Upper lobe of left lung (tissue), 6 donors: Measurements from ENCODE around the gene SND1. TPM values are rescaled to one million over a fixed set of nuclear protein-coding genes. Genes with fewer than 3 reads are reported as not detected.
"Not testable (repeated sequence)": the region's sequence is repeated elsewhere in the genome, so short reads cannot be mapped to it uniquely, and the experiment has no call there.

Source experiments
- ATAC-seq, 2 donors: fragments of 200-7000 bp; cut with Tn5 transposase; one replicate each; pipeline ENCODE4 v1.9.1; 2022; ENCODE audit warnings: mild to moderate bottlenecking in 2 of 2, moderate library complexity in 2 of 2; ENCODE audit not compliant: low FRiP score in 2 of 2
- DNase-seq, 2 donors: peaks; one replicate each; pipeline ENCODE4 v3.0.0-alpha.2; 2019 to 2020
- H3K27ac ChIP-seq, 4 donors: fragments of 200-600 bp; sonication (generic); one replicate each; pipeline ENCODE4 v1.5.1; 2016 to 2019
- H3K27me3 ChIP-seq, 4 donors: fragments of 200-600 bp; sonication (generic); one replicate each; pipeline ENCODE4 v1.5.1; 2017 to 2019
- H3K36me3 ChIP-seq, 4 donors: fragments of 200-600 bp; sonication (generic); one replicate each; pipeline ENCODE4 v1.5.1; 2016 to 2019
- H3K4me1 ChIP-seq, 4 donors: fragments of 200-600 bp; sonication (generic); one replicate each; pipeline ENCODE4 v1.5.1; 2018 to 2019
- H3K4me3 ChIP-seq, 4 donors: fragments of 200-600 bp; sonication (generic); one replicate each; pipeline ENCODE4 v1.5.1; 2017 to 2019; ENCODE audit warnings: mild to moderate bottlenecking in 2 of 4, moderate library complexity in 1 of 4
- H3K9me3 ChIP-seq, 4 donors: fragments of 200-600 bp; sonication (generic); one replicate each; pipeline ENCODE4 v1.5.1; 2018 to 2019
- EP300 ChIP-seq, 4 donors: sonication (generic); formaldehyde crosslinking; IDR thresholded peaks; one replicate each; pipeline ENCODE4 v1.5.1; 2017; ENCODE audit warnings: antibody characterized with exemption in 4 of 4, control low read depth in 2 of 4
- POLR2A ChIP-seq, 4 donors: fragments of 450-650 bp; IDR thresholded peaks; one replicate each; pipeline ENCODE4 v1.5.1; 2016 to 2017; ENCODE audit warnings: antibody characterized with exemption in 4 of 4, mild to moderate bottlenecking in 2 of 4
- POLR2AphosphoS5 ChIP-seq, 2 donors: sonication (generic); formaldehyde crosslinking; IDR thresholded peaks; one replicate each; pipeline ENCODE4 v1.5.1; 2017; ENCODE audit warnings: antibody characterized with exemption in 2 of 2
- WGBS, 2 donors: methylation state at CpG; one replicate each; pipeline ENCODE4 v1.1.5; 2017 to 2018; 5-methylcytosine and 5-hydroxymethylcytosine counted together
- total RNA-seq, 6 donors: library from RNA; depleted of rRNA in 4 of 6; stranded (reverse); fragments of >200 nt in 4 of 6; gene quantifications; one replicate each; pipeline versions ENCODE4 v1.1.0 to v1.2.1, GENCODE V29; 2016 to 2021
- TF ChIP-seq, protein P1 (sequence below), 6 experiments: fragments of 450-650 bp in 4 of 6; fragments of 200-600 bp in 2 of 6; sonication (generic) in 2 of 6; IDR thresholded peaks; one replicate each; pipeline ENCODE4 v1.5.1; 2016 to 2019; ENCODE audit warnings: antibody characterized with exemption in 6 of 6
- donor health status: DM: no; HTN: no; CAD: no; lungs with moderate emphysema.
- donor health status: DM: no; HTN: yes; CAD: no; lungs with severe emphysema.

The SND1 gene
- total RNA-seq, 6 donors from 2014 or later: 107 to 167 (median 121) TPM

DNA sequence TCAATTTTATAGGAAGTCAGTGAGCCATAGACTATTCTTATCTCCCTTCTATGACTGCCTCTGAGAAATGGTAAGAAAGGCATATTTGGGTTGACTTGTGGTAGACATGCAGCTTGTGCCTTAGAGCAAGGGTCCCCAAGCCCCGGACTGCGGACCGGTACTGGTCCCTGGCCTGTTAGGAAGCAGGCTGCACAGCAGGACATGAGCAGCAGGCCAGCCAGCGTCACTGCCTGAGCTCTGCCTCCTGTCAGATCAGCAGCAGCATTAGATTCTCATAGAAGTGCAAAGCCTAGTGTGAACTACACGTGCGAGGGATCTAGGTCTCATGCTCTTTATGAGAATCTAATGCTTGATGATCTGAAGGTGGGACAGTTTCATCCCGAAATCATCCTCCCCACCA is 180.6 kb downstream of the SND1 start:
- Histone ChIP-seq H3K4me3 (no peak overlapping the region), H3K9me3 (no peaks in the 10 kb centered on the region), H3K27me3 (no peaks in the 10 kb centered on the region), H3K27ac (no peak overlapping the region), H3K36me3 (no peaks in the 10 kb centered on the region), H3K4me1 (peaks cover 0 to 4% (median 3%) of the 10 kb centered on the region in 4 donors)
- no peak for ATAC-seq
- TF ChIP-seq EP300 (IDR thresholded peaks at IDR 0.05) (no peak), POLR2AphosphoS5 (IDR thresholded peaks at IDR 0.05) (no peak), POLR2A (IDR thresholded peaks at IDR 0.05) (no peak)
- TF ChIP-seq, protein P1, sequence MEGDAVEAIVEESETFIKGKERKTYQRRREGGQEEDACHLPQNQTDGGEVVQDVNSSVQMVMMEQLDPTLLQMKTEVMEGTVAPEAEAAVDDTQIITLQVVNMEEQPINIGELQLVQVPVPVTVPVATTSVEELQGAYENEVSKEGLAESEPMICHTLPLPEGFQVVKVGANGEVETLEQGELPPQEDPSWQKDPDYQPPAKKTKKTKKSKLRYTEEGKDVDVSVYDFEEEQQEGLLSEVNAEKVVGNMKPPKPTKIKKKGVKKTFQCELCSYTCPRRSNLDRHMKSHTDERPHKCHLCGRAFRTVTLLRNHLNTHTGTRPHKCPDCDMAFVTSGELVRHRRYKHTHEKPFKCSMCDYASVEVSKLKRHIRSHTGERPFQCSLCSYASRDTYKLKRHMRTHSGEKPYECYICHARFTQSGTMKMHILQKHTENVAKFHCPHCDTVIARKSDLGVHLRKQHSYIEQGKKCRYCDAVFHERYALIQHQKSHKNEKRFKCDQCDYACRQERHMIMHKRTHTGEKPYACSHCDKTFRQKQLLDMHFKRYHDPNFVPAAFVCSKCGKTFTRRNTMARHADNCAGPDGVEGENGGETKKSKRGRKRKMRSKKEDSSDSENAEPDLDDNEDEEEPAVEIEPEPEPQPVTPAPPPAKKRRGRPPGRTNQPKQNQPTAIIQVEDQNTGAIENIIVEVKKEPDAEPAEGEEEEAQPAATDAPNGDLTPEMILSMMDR (IDR thresholded peaks at IDR 0.05): no peak
- peak in 1 of 2 donors; percentile 46 for DNase-seq
- WGBS, 2 donors: 95 to 97% methylated on average over 7 of the region's 7 CpGs

DNA sequence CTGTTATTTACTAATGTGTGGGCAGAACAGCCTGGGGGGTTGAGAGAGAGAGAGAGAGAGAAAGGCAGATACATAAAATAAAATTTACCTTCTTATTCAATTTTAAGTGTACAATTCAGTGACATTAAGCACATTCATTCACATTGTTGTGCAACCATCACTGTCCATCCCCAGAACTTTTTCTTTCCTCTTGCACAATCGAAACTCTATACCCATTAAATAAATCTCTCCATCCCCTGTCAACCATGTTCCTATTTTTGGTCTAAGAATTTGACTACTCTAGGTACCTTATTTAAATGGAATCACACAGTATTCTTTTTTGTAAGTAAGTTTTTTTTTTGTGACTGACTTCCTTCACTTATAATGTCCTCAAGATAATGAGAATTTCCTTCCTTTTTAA is 181.6 kb downstream of the SND1 start:
- 42 to 44% methylated on average over 1 of the region's 1 CpG for WGBS, 2 donors
- DNase-seq: no peak
- ATAC-seq: no peak
- H3K4me3 ChIP-seq: no peak overlapping the region
- H3K27me3 ChIP-seq: no peaks in the 10 kb centered on the region
- peaks cover 0 to 6% (median 2%) of the 10 kb centered on the region in 4 donors for H3K9me3 ChIP-seq
- no peaks in the 10 kb centered on the region for H3K36me3 ChIP-seq
- peaks cover 0 to 4% (median 3%) of the 10 kb centered on the region in 4 donors for H3K4me1 ChIP-seq
- H3K27ac ChIP-seq: peak overlapping the region in 1 of 4 donors; percentile 34
- TF ChIP-seq EP300 (IDR thresholded peaks at IDR 0.05) (no peak), POLR2AphosphoS5 (IDR thresholded peaks at IDR 0.05) (no peak), POLR2A (IDR thresholded peaks at IDR 0.05) (no peak)
- TF ChIP-seq, protein P1 (IDR thresholded peaks at IDR 0.05): no peak

DNA sequence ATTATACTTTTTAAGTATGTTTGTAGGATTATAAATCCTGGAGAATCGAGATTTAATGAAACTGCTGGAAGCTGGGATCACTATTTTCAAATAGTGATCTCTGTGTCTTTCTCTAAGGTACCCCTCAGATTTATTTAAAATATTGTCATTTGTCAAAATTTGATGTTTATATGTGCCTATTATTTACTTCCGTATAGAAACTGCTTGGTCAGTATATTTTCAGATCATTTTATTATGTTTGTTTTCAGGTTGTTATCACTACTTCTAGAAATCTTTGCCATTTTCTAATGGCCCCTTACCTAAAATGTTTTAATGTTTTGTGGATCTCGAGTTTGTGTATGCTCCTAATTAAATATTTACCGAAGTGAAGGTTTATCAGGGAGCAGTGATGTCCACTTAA is 183.7 kb downstream of the SND1 start:
- TF ChIP-seq POLR2A (IDR thresholded peaks at IDR 0.05) (no peak), POLR2AphosphoS5 (IDR thresholded peaks at IDR 0.05) (no peak), EP300 (IDR thresholded peaks at IDR 0.05) (no peak)
- TF ChIP-seq, protein P1 (IDR thresholded peaks at IDR 0.05): no peak
- Histone ChIP-seq H3K4me1 (peaks cover 0 to 2% (median 0%) of the 10 kb centered on the region in 4 donors), H3K4me3 (no peak overlapping the region), H3K27me3 (no peaks in the 10 kb centered on the region), H3K27ac (no peak overlapping the region), H3K36me3 (no peaks in the 10 kb centered on the region), H3K9me3 (peaks cover 0 to 6% (median 2%) of the 10 kb centered on the region in 4 donors)
- WGBS, 2 donors: 90 to 93% methylated on average over 4 of the region's 4 CpGs
- ATAC-seq (no peak), DNase-seq (no peak)

DNA sequence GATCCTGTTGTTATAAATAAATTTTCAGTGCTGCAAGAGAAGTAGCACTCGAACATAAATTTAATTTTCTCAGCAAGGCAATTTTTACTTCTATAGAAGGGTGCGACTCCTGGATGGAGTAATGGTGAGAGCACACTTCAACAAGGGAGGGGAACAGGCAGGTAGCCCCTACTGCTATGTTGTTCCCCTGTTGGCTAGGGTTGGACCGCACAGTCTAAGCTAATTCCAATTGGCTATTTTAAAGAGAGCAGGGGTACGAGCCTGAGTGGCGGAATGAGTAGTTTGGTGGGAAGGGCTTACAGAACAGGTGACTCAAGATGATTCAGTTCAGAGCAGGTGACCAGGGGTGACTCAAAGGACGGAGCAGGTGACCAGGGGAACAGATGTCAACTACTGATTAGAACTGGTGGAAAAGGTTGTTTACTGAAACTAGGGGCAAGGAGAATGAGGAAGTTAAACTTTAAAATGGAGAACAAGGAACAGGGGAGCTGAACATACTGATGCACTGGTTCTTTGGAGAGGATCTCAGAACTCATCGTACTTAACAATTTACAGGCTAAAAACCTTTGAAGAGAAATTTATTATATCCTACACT is 185.9 kb downstream of the SND1 start:
- H3K4me3 ChIP-seq, DNase-seq, H3K27ac ChIP-seq, H3K9me3 ChIP-seq, H3K36me3 ChIP-seq, ATAC-seq, H3K4me1 ChIP-seq, H3K27me3 ChIP-seq: not testable (repeated sequence)
- 90 to 95% methylated on average over 7 of the region's 7 CpGs for WGBS, 2 donors

DNA sequence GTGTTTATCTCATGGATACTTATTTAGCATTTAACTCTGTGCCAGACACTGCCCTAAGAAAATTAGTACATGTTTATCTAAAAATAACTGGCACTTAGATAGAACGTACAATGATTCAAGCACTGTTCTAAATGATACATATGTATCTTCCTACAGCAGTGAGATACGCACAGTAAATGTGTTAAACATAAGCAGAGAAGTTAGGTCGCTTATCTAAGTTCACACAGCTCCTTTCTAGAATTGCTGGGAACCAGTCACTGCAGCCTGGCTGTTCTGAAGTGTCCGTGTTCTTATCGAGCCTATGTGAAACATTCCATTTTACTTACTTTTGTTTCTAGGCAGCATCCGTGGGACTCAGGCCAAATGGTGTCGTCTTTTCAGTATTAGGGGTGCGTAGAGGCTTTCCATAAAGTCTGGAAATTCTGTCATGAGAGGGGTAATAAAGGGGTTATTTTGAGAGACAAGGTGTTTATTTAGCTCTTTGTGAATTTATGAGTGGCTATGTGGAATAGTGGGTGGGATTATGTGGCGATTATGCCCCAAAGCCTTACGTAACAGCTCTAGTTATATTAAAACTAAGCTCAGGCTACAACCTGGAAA is 186.9 kb downstream of the SND1 start:
- ATAC-seq (peak; percentile 61 to 65), DNase-seq (peak in 1 of 2 donors; percentile 40)
- Histone ChIP-seq H3K9me3 (peaks cover 0 to 6% (median 2%) of the 10 kb centered on the region in 4 donors), H3K4me1 (peaks cover 0 to under 1% (median under 1%) of the 10 kb centered on the region in 4 donors), H3K27ac (peak overlapping the region in 1 of 4 donors; percentile 16), H3K36me3 (no peaks in the 10 kb centered on the region), H3K27me3 (no peaks in the 10 kb centered on the region), H3K4me3 (peak overlapping the region in 3 of 4 donors; percentile 19 to 33 (median 25))
- WGBS, 2 donors: 71 to 76% methylated on average over 10 of the region's 10 CpGs
- TF ChIP-seq, protein P1 (IDR thresholded peaks at IDR 0.05): no peak
- TF ChIP-seq EP300 (IDR thresholded peaks at IDR 0.05): no peak
- TF ChIP-seq POLR2A (IDR thresholded peaks at IDR 0.05): no peak
- no peak for TF ChIP-seq POLR2AphosphoS5 (IDR thresholded peaks at IDR 0.05)
